ENCODE measurements around the gene NKX2-3.

- TF ChIP-seq CTCF (conservative IDR thresholded peaks at IDR 0.05; ENCODE audit: low read length), result no peak
- no peak for TF ChIP-seq EZH2phosphoT487 (IDR thresholded peaks at IDR 0.05; ENCODE audit: borderline replicate concordance, low read depth, low read length)
Measured at GRCh38 chr10:99544322-99544721, 11.6 kb downstream of the NKX2-3 start.

Measured in OCI-LY7 (cell line).